Nephron progenitor cell (in vitro differentiated cells): ENCODE measurements around the gene ZNF516.
A peak's percentile ranks its signal among the peaks of the same experiment; 100 is the strongest.

Experiments used
- DNase-seq: peaks from one replicate; pipeline ENCODE4 v3.0.0; 2021
- H3K27ac Mint-ChIP-seq: 2 replicates; pipeline ENCODE4 v1.8.0; 2021; ENCODE audit warnings: mild to moderate bottlenecking, moderate library complexity, mixed read lengths
- H3K27me3 Mint-ChIP-seq: 2 replicates; pipeline ENCODE4 v1.8.0; 2021; ENCODE audit warnings: mild to moderate bottlenecking, low read depth, mixed read lengths; ENCODE audit not compliant: poor library complexity
- H3K36me3 Mint-ChIP-seq: 2 replicates; pipeline ENCODE4 v1.8.0; 2021; ENCODE audit warnings: low read depth, mixed read lengths
- H3K4me1 Mint-ChIP-seq: 2 replicates; pipeline ENCODE4 v1.8.0; 2021; ENCODE audit warnings: mixed read lengths
- H3K4me3 Mint-ChIP-seq: 2 replicates; pipeline ENCODE4 v1.8.0; 2021; ENCODE audit warnings: mild to moderate bottlenecking, moderate library complexity, mixed read lengths
- H3K9me3 Mint-ChIP-seq: 2 replicates; pipeline ENCODE4 v1.8.0; 2021; ENCODE audit warnings: mild to moderate bottlenecking, moderate library complexity, mixed read lengths
- TF ChIP-seq, protein P1 (sequence below): fragments of 200-600 bp; sonication (generic); IDR thresholded peaks from 2 replicates; pipeline ENCODE4 v1.5.0; 2021; ENCODE audit warnings: antibody characterized with exemption

Gene ZNF516

GRCh38 chr18:76421685-76422078 lies 73.4 kb downstream of the ZNF516 start:
- peaks cover 98% of the 10 kb centered on the region for H3K4me1 Mint-ChIP-seq
- no peaks in the 10 kb centered on the region for H3K9me3 Mint-ChIP-seq
- H3K27ac Mint-ChIP-seq, result peak overlapping the region; percentile 68
- H3K27me3 Mint-ChIP-seq, result no peaks in the 10 kb centered on the region
- DNase-seq, result no peak
- no peak overlapping the region for H3K4me3 Mint-ChIP-seq
- TF ChIP-seq, protein P1, sequence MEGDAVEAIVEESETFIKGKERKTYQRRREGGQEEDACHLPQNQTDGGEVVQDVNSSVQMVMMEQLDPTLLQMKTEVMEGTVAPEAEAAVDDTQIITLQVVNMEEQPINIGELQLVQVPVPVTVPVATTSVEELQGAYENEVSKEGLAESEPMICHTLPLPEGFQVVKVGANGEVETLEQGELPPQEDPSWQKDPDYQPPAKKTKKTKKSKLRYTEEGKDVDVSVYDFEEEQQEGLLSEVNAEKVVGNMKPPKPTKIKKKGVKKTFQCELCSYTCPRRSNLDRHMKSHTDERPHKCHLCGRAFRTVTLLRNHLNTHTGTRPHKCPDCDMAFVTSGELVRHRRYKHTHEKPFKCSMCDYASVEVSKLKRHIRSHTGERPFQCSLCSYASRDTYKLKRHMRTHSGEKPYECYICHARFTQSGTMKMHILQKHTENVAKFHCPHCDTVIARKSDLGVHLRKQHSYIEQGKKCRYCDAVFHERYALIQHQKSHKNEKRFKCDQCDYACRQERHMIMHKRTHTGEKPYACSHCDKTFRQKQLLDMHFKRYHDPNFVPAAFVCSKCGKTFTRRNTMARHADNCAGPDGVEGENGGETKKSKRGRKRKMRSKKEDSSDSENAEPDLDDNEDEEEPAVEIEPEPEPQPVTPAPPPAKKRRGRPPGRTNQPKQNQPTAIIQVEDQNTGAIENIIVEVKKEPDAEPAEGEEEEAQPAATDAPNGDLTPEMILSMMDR, result no peak
- peaks cover 8% of the 10 kb centered on the region for H3K36me3 Mint-ChIP-seq

DNA sequence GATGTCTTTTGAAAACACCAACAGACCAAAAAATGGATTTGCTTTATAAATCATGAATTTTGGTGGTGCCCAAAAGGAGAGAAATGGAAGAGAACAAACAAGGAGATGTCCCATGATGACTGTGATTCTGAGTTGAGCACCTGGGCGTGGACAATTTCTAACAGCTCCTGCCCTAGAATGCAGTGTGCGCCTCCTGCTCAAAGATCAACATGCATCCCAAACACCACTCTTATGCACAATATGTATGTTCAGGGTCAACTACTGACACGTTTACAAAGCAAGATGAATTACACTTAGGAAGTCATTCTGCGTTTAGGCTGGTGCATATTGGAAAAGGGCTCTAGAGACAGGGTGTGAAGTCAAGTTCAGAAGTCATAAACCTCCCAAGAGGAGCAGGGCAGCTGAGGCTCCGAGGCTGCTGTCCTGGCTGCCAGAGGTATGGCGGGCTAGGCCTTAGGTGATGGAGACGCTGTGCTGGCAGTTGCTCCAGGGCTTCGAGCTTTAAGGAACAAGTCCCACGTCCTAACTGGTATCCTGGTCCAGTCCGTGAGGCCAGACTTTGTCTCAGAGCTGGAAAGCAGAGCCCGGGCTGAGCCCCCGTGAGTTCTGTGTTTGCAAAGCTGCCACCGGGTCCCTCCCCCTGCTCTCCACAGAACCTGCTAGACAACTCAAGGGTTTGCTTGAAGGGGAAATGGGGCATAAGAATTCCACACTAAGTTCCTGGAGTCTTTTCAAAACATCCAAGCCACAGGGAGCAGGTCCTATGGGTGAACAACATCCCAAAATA lies 74.0 kb downstream of the ZNF516 start:
- DNase-seq, result no peak
- TF ChIP-seq, protein P1, result no peak
- Mint-ChIP-seq H3K4me3 (no peak overlapping the region), H3K4me1 (peaks cover 98% of the 10 kb centered on the region), H3K36me3 (peaks cover 5% of the 10 kb centered on the region), H3K9me3 (no peaks in the 10 kb centered on the region), H3K27ac (peak overlapping the region; percentile 68), H3K27me3 (no peaks in the 10 kb centered on the region)

- peak overlapping the region; percentile 88 for H3K27ac Mint-ChIP-seq
- peaks cover 12% of the 10 kb centered on the region for H3K36me3 Mint-ChIP-seq
- TF ChIP-seq, protein P1, result no peak
- no peak for DNase-seq
- no peaks in the 10 kb centered on the region for H3K27me3 Mint-ChIP-seq
- no peaks in the 10 kb centered on the region for H3K9me3 Mint-ChIP-seq
- peaks cover 97% of the 10 kb centered on the region for H3K4me1 Mint-ChIP-seq
- H3K4me3 Mint-ChIP-seq, result peak overlapping the region; percentile 10
Measured at GRCh38 chr18:76419811-76420210, 75.2 kb downstream of the ZNF516 start.

GRCh38 chr18:76416911-76417310 lies 78.1 kb downstream of the ZNF516 start:
- Mint-ChIP-seq H3K9me3 (peaks cover 13% of the 10 kb centered on the region), H3K27me3 (no peaks in the 10 kb centered on the region), H3K4me1 (peaks cover 87% of the 10 kb centered on the region), H3K27ac (peak overlapping the region; percentile 95), H3K4me3 (peak overlapping the region; percentile 71), H3K36me3 (peaks cover 34% of the 10 kb centered on the region)
- DNase-seq, result no peak
- TF ChIP-seq, protein P1, result no peak

DNA sequence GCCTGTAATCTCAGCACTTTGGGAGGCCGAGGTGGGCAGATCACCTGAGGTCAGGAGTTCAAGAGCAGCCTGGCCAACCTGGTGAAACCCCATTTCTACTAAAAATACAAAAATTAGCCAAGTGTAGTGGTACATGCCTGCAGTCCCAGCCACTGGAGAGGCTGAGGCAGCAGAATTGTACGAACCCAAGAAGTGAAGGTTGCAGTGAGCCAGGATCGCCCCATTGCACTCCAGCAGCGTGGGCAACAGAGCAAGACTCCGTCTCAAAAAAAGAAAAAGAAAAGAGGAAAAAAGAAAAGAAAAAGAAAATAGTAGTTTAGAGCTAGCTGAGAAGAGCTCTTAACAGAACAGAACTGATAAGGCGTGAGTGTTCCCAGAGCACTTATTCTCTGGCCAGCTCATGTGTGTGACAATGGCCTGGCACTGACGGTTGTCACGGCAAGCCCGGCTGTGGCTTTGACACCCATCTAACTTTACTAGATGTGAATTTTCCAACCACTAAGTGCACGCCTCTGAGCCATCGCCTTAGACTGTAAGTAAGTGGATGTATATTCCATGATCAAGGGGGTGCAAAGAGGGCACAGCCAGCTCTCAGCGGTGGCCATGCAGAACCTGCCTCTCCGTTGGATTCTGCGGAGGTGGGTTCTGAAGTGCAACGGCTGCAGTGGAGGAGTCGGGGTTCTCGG lies 80.0 kb downstream of the ZNF516 start:
- Mint-ChIP-seq H3K27me3 (no peaks in the 10 kb centered on the region), H3K4me3 (no peak overlapping the region), H3K36me3 (peaks cover 52% of the 10 kb centered on the region), H3K9me3 (peaks cover 32% of the 10 kb centered on the region), H3K27ac (peak overlapping the region; percentile 40), H3K4me1 (peaks cover 80% of the 10 kb centered on the region)
- no peak for DNase-seq
- TF ChIP-seq, protein P1, result no peak
